Astrocyte of the cerebellum (primary cell): ENCODE data around the gene FAM180A.

Experiments
- DNase-seq: peaks from one replicate; pipeline ENCODE4 v3.0.0-alpha.2; 2011; ENCODE audit warnings: low read depth
- H3K4me3 ChIP-seq: 2 replicates; pipeline ENCODE4 v1.5.1; 2011; ENCODE audit warnings: mild to moderate bottlenecking, low read depth, low read length, moderate library complexity
- in situ Hi-C: cut with HindIII; loops from 2 replicates; pipeline ENCODE4 v1.10.0; 2017; ENCODE audit warnings: low sequenced_read_pairs
- TF ChIP-seq, protein P1 (sequence below): IDR thresholded peaks from 2 replicates; pipeline ENCODE4 v1.5.1; 2012; ENCODE audit warnings: low read length, low read depth, moderate library complexity, mild to moderate bottlenecking; ENCODE audit errors: missing control alignments

FAM180A gene

DNA sequence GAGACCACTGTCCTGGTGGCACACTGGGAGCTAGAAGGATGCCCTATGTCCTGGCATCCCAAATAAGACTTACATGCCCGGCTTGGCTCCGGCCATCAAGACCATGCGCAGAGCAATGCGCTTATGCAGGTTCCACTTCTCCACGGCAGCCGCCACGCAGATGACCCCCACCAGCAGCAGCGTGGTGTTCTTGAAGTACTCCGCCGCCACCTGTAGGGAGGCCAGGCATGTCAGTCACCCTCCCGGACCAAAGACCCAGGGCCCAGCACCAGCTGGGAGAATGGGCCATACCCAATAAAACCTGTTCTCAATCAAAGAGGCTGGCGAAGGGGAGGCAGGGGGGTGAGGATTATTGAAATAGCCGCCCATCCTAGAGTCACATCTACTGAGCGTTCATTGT, 40.6 kb downstream of the FAM180A start:
- H3K4me3 ChIP-seq: no peak overlapping the region
- TF ChIP-seq, protein P1, sequence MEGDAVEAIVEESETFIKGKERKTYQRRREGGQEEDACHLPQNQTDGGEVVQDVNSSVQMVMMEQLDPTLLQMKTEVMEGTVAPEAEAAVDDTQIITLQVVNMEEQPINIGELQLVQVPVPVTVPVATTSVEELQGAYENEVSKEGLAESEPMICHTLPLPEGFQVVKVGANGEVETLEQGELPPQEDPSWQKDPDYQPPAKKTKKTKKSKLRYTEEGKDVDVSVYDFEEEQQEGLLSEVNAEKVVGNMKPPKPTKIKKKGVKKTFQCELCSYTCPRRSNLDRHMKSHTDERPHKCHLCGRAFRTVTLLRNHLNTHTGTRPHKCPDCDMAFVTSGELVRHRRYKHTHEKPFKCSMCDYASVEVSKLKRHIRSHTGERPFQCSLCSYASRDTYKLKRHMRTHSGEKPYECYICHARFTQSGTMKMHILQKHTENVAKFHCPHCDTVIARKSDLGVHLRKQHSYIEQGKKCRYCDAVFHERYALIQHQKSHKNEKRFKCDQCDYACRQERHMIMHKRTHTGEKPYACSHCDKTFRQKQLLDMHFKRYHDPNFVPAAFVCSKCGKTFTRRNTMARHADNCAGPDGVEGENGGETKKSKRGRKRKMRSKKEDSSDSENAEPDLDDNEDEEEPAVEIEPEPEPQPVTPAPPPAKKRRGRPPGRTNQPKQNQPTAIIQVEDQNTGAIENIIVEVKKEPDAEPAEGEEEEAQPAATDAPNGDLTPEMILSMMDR: no peak
- in situ Hi-C loops: no loop called here
- no peak for DNase-seq

DNA sequence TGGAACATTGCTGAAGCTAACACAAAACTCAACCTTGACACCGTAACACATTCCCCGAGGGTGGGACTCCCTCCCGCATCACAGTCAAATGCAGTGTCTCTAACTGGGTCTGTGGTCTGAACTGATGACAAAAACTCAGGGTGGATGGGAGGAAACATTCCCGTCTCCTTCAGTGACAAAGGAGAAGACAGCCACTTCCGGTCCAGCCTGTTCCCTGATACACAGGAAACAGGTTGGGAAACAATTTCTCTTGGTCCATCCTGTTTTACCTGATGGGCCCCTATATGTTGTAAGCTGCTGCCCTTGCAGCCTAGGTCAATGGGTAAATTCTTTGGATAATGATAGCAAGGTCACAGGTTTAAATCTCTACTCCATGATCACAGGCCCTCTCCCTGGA, 41.0 kb downstream of the FAM180A start:
- TF ChIP-seq, protein P1: no peak
- H3K4me3 ChIP-seq: no peak overlapping the region
- no peak for DNase-seq
- in situ Hi-C loops: no loop called here

DNA sequence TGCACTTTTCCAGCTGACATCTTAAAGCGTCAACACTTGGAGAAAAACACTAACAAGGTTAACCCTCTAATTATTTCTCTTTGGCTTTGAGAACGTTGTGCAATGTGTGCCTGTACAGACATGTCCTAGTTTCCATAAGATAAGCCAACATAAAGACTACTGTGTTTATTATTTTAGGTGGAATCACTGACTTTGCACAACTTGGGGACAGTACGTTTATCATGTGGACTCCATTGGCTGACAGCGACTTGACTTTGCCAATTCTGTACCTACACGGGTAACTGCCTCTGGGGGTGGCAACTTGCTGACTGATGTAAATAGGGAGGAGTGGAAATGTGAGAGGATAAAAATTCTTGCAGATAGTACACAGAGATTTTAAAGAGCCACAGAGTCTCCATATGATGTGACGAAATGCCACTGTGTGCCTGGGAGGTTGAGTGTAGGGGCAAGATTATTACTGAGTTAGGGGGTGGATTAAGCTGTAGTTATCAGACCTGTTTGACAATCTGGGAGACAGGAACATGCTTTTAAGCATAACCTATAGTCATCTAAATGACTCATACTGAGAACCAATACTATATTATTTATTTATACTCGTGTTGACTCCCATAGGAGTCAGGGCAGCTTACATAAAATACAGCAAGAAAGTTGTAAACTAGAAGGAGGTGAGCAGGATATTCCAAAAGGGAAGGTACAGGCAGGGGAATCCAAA, 41.6 kb downstream of the FAM180A start:
- TF ChIP-seq, protein P1: no peak

DNA sequence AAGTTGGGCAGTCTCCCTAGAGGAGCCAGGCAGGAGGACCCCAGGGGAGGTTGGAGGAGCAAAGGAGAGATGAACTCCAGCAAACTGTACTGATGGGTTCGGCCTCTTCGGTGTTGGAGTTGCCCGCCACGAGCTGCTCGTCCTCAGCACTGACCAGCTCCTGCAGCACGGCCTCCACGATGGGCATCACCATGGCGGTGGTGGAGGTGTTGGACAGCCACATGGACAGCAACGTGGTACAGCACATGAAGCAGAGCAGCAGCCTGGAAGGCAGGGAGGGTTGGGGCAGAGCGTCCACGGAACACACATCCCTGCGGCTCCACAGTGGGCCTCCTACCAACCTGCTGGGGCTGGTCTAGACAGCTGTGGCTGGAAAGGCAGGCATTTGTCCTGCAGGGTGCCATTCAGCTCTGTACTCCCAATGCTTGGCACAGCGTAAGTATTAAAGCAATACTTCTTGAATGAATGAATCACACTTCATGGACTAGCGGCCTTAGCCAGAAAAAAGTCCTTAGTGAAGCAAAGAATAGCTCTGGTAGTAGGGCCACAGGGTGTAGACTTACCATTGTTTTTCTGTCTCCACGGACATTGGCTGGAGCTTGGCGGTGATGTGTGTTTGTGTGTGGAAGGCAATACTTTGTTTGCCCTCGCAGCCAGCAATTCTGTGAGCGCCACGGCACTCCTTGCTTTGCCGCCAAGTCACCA, 42.4 kb downstream of the FAM180A start:
- TF ChIP-seq, protein P1: no peak
- H3K4me3 ChIP-seq: no peak overlapping the region
- DNase-seq: no peak
- in situ Hi-C loops: no loop called here

More for the DNA sequence above, 41.6 kb downstream of the FAM180A start:
- in situ Hi-C loops: no loop called here
- no peak overlapping the region for H3K4me3 ChIP-seq
- no peak for DNase-seq

DNA sequence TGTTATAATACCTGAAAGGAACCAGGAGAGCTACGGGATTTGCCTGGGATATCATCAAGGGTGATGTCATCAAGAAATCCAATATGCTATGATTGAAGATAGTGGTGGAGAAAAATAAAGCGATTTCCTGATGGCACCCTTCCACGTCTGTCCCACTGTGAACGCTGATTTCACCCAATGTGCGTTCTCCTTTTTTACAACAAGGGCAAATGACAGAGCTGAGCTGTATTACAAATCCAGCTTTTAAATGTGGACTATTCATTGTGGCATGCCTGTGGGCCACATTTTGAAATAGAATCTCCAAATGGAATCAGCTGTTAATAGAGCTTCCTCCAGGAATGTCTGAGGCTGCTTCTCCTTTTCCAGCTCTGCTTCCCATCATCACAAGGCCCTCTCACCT, 43.9 kb downstream of the FAM180A start:
- DNase-seq: no peak
- in situ Hi-C loops: no loop called here
- TF ChIP-seq, protein P1: no peak
- no peak overlapping the region for H3K4me3 ChIP-seq

DNA sequence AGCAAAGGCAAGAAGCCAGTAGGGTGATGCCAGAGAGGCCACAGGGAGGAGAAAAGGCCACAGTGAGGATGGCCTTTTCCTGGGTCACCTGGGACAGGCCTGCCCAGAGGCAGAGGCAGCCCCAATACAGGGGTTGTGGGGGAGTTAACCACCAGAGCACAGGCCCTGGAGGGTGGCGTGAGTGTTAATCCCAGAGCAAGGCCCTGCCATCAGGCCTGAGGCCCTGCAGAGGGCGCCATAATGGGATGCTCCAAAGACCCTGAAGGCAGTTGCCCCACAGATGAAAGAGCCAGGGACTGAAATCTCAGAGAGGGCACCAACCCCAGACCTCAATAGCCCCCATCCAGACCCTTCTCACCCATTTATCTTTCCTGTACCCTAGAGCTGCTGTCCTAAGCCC, 44.5 kb downstream of the FAM180A start:
- no peak overlapping the region for H3K4me3 ChIP-seq
- TF ChIP-seq, protein P1: peak; percentile 28
- no peak for DNase-seq
- in situ Hi-C loops: no loop called here
